ENCODE data around the gene SEMA3D. TPM values are rescaled to one million over a fixed set of nuclear protein-coding genes. Genes with fewer than 3 reads are reported as not detected.

Gene SEMA3D
- total RNA-seq, 1 donor, result 3.0 TPM

GRCh38 chr7:85160223-85160622 is 26.6 kb downstream of the SEMA3D start:
- no peak overlapping the region for H3K4me3 ChIP-seq (ENCODE audit: low read depth, low read length)
- no peak for DNase-seq (ENCODE audit: low read depth)
- no peak for TF ChIP-seq CTCF (IDR thresholded peaks at IDR 0.05; ENCODE audit: insufficient read depth, low read depth, low read length)

GRCh38 chr7:85159003-85159402 is 27.9 kb downstream of the SEMA3D start:
- no peak overlapping the region for H3K4me3 ChIP-seq (ENCODE audit: low read depth, low read length)
- no peak for TF ChIP-seq CTCF (IDR thresholded peaks at IDR 0.05; ENCODE audit: insufficient read depth, low read depth, low read length)
- no peak for DNase-seq (ENCODE audit: low read depth)

- no peak overlapping the region for H3K4me3 ChIP-seq (ENCODE audit: low read depth, low read length)
- TF ChIP-seq CTCF (IDR thresholded peaks at IDR 0.05; ENCODE audit: insufficient read depth, low read depth, low read length), result no peak
- DNase-seq (ENCODE audit: low read depth), result no peak
Observed at GRCh38 chr7:85156661-85157208, 30.1 kb downstream of the SEMA3D start.

- no peak for DNase-seq (ENCODE audit: low read depth)
- no peak overlapping the region for H3K4me3 ChIP-seq (ENCODE audit: low read depth, low read length)
- TF ChIP-seq CTCF (IDR thresholded peaks at IDR 0.05; ENCODE audit: insufficient read depth, low read depth, low read length), result no peak
Observed at GRCh38 chr7:85154282-85154937, 32.4 kb downstream of the SEMA3D start.

- H3K4me3 ChIP-seq (ENCODE audit: low read depth, low read length), result no peak overlapping the region
- no peak for DNase-seq (ENCODE audit: low read depth)
- TF ChIP-seq CTCF (IDR thresholded peaks at IDR 0.05; ENCODE audit: insufficient read depth, low read depth, low read length), result no peak
Observed at GRCh38 chr7:85153715-85154114, 33.1 kb downstream of the SEMA3D start.

GRCh38 chr7:85150624-85151023 is 36.2 kb downstream of the SEMA3D start:
- H3K4me3 ChIP-seq (ENCODE audit: low read depth, low read length), result no peak overlapping the region
- DNase-seq (ENCODE audit: low read depth), result no peak
- TF ChIP-seq CTCF (IDR thresholded peaks at IDR 0.05; ENCODE audit: insufficient read depth, low read depth, low read length), result no peak

- no peak for DNase-seq (ENCODE audit: low read depth)
- no peak for TF ChIP-seq CTCF (IDR thresholded peaks at IDR 0.05; ENCODE audit: insufficient read depth, low read depth, low read length)
- no peak overlapping the region for H3K4me3 ChIP-seq (ENCODE audit: low read depth, low read length)
Observed at GRCh38 chr7:85144771-85145170, 42.1 kb downstream of the SEMA3D start.
